Measurements from ENCODE around the gene ATP11C. TPM values are rescaled to one million over a fixed set of nuclear protein-coding genes. Genes with fewer than 3 reads are reported as not detected.

Gene ATP11C
- total and polyA plus RNA-seq, 9 of the 15 experiments (the other 6 are each of a cell fraction or from before 2014, with no cell fraction given) = 18.2 to 42.2 (median 29.4) TPM

DNA sequence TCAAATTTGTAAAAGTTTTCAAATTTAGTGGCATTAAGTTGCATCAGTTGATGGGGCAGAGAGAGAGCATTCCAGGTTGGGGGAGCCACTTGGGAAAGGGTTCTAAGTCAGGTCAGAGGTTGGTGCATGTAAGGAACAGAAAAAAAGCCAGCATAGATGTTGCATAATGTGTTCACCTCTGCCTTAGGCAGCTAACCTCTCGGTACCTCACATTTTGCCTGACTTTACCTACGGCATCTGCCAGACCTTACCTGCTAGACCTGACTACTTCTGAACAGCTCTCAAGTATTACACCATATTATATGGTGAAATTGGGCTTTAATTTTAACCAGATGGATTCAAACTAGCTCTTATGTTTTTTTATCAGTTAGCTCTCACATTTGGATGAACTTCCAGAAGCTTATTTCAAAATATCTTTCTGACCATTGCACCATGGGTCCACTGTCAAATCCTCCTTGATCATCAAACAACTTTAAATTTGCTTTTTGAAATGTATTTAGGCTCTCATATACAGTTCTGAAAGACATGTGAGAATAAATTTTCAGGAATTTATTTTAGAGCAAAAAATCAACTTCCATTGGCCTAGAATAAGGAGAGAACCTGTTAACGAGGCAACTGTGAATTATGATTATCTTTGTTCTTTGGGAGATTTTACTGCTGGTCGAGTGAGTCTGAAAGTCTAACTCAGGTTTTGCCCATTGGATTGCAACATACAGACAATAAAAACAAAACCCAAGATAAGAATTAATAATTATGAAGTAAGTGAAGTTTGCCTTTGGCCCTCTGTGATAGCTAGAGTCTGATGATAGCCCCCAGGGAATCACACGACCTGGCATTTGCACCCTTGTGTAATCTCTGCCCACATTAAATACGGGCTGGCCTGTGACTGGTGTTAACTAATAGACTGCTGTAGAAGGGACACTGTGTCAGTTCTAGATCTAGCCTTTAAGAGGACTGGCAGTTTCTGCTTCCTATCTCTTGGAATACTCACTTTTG lies 40.1 kb upstream of the ATP11C start:
- Histone ChIP-seq H3K27ac (ENCODE audit: extremely low read depth, low read depth, low read length) (no peak overlapping the region), H3K27me3 (ENCODE audit: control insufficient read depth in 2 of 2, insufficient read depth in 2 of 2, low read length in 2 of 2) (no peaks in the 10 kb centered on the region), H3K79me2 (ENCODE audit: control insufficient read depth, insufficient read depth, low read length) (no peaks in the 10 kb centered on the region), H3K4me3 (no peak overlapping the region), H4K20me1 (replicated peaks; ENCODE audit: control insufficient read depth, insufficient read depth, low read length) (no peaks in the 10 kb centered on the region), H3K36me3 (ENCODE audit: control insufficient read depth, insufficient read depth, low read length) (no peaks in the 10 kb centered on the region), H3K4me2 (ENCODE audit: insufficient read depth, low read length) (no peak overlapping the region), H2AFZ (ENCODE audit: low read depth, low read length) (no peak overlapping the region), H3K9me1 (ENCODE audit: control insufficient read depth, insufficient read depth, low read length) (no peaks in the 10 kb centered on the region), H3K9me3 (replicated peaks; ENCODE audit: control insufficient read depth, insufficient read depth, low read depth, low read length) (no peaks in the 10 kb centered on the region), H3K9ac (ENCODE audit: insufficient read depth in 1 of 2, low read depth in 2 of 2, low read length in 2 of 2) (no peak overlapping the region), H3K4me1 (replicated peaks in 1 of 2; ENCODE audit: control insufficient read depth in 2 of 2, insufficient read depth in 2 of 2, low read length in 2 of 2) (no peaks in the 10 kb centered on the region)
- FAIRE-seq (no peak), ATAC-seq (no peak), DNase-seq (ENCODE audit: extremely low read depth in 1 of 4, low spot score in 3 of 4) (no peak)
- BruUV-seq (replicated peaks) = no TSS peak
- CTCF ChIA-PET (ENCODE audit: low intra/inter-chr PET ratio) = interaction anchor here (0.7 kb wide), 1 partner anchor 369 kb away, joined by 3 read pairs; no protein-coding TSS in a partner anchor
- intact Hi-C loops (cut with micrococcal nuclease) = no loop called here
- TF ChIP-seq CXXC5 (CRISPR knock-in tag; IDR thresholded peaks at IDR 0.05) = no peak
- POLR2A ChIA-PET = interaction anchor here (0.6 kb wide), 1 partner anchor 42 kb away, joined by 4 read pairs; no protein-coding TSS in a partner anchor
- in situ Hi-C loops (cut with MboI) = no loop called here
- 0% methylated on average over 6 of the region's 6 CpGs for WGBS (ENCODE audit: insufficient coverage, low coverage, missing lambda C conversion rate)

GRCh38 chrX:139972113-139972512 lies 39.3 kb upstream of the ATP11C start:
- Histone ChIP-seq H3K4me2 (ENCODE audit: insufficient read depth, low read length) (no peak overlapping the region), H3K36me3 (ENCODE audit: control insufficient read depth, insufficient read depth, low read length) (no peaks in the 10 kb centered on the region), H3K27me3 (ENCODE audit: control insufficient read depth in 2 of 2, insufficient read depth in 2 of 2, low read length in 2 of 2) (no peaks in the 10 kb centered on the region), H3K79me2 (ENCODE audit: control insufficient read depth, insufficient read depth, low read length) (no peaks in the 10 kb centered on the region), H3K4me3 (no peak overlapping the region), H3K9ac (ENCODE audit: insufficient read depth in 1 of 2, low read depth in 2 of 2, low read length in 2 of 2) (no peak overlapping the region), H3K9me3 (replicated peaks; ENCODE audit: control insufficient read depth, insufficient read depth, low read depth, low read length) (no peaks in the 10 kb centered on the region), H2AFZ (ENCODE audit: low read depth, low read length) (no peak overlapping the region), H3K9me1 (ENCODE audit: control insufficient read depth, insufficient read depth, low read length) (no peaks in the 10 kb centered on the region), H4K20me1 (replicated peaks; ENCODE audit: control insufficient read depth, insufficient read depth, low read length) (no peaks in the 10 kb centered on the region), H3K27ac (ENCODE audit: extremely low read depth, low read depth, low read length) (no peak overlapping the region), H3K4me1 (replicated peaks in 1 of 2; ENCODE audit: control insufficient read depth in 2 of 2, insufficient read depth in 2 of 2, low read length in 2 of 2) (no peaks in the 10 kb centered on the region)
- WGBS (ENCODE audit: insufficient coverage, low coverage, missing lambda C conversion rate) = 0% methylated on average over 5 of the region's 5 CpGs
- ChIA-PET CTCF (ENCODE audit: low intra/inter-chr PET ratio) (interaction anchor here (0.7 kb wide), 1 partner anchor 58 kb away, joined by 3 read pairs; no protein-coding TSS in a partner anchor), POLR2A (no interaction called here)
- intact Hi-C loops (cut with micrococcal nuclease) (no loop called here), in situ Hi-C loops (cut with MboI) (no loop called here)
- no peak for FAIRE-seq
- BruUV-seq (replicated peaks) = no TSS peak
- no peak for ATAC-seq
- TF ChIP-seq ZNF239 (CRISPR knock-in tag; IDR thresholded peaks at IDR 0.05) (no peak), NFIC (IDR thresholded peaks at IDR 0.05) (peak; percentile 61)
- no peak for DNase-seq (ENCODE audit: extremely low read depth in 1 of 4, low spot score in 3 of 4)

Measured in K562 (cell line).